ENCODE data around the gene RAB11FIP4. TPM values are rescaled to one million over a fixed set of nuclear protein-coding genes. Genes with fewer than 3 reads are reported as not detected.

The RAB11FIP4 gene
- total RNA-seq, 2 donors from 2014 or later, result 0.68 to 3.7 TPM

DNA sequence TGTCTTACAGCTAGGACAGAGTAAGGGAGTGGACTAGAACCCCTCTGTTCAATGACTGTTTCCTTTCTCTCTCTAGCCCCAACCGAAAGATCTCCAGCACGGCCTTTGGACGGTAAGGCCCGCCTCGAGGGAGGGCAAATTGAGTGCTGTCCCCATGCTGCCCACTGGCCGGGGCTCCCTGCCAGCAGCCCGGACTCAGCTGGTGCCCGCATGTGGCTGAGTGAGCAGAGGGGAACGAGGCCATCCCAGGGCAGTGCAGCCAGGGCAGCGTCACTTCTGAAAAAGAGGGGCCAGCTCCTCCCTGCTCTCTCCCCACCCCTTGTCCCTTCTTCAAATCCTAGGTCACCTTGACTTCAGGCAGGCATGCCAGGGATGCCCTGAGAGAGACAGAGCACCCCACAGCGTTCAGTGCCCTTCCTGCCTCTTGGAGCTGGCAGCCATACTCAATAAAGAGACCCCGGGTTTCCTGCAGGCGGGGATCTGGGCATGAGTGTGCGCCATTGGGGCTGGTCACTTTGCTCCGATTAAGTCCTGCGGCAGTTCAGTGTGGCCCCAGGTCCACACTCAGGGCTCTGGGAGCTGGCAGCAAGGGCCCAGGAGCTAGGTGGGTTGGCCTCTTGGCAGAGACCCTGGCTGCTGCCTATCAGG lies 130.9 kb downstream of the RAB11FIP4 start:
- H3K4me3 ChIP-seq, result no peak overlapping the region
- ATAC-seq (ENCODE audit: insufficient number of reproducible peaks, low FRiP score, low read depth), result no peak
- TF ChIP-seq, protein P1, sequence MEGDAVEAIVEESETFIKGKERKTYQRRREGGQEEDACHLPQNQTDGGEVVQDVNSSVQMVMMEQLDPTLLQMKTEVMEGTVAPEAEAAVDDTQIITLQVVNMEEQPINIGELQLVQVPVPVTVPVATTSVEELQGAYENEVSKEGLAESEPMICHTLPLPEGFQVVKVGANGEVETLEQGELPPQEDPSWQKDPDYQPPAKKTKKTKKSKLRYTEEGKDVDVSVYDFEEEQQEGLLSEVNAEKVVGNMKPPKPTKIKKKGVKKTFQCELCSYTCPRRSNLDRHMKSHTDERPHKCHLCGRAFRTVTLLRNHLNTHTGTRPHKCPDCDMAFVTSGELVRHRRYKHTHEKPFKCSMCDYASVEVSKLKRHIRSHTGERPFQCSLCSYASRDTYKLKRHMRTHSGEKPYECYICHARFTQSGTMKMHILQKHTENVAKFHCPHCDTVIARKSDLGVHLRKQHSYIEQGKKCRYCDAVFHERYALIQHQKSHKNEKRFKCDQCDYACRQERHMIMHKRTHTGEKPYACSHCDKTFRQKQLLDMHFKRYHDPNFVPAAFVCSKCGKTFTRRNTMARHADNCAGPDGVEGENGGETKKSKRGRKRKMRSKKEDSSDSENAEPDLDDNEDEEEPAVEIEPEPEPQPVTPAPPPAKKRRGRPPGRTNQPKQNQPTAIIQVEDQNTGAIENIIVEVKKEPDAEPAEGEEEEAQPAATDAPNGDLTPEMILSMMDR (IDR thresholded peaks at IDR 0.05), result no peak
- no peak overlapping the region for H3K27ac ChIP-seq
- no peaks in the 10 kb centered on the region for H3K36me3 ChIP-seq
- H3K4me1 ChIP-seq (ENCODE audit: control insufficient read depth in 1 of 2, low read depth in 2 of 2), result peaks cover 0 to 14% of the 10 kb centered on the region in 2 donors
- no peak for DNase-seq (ENCODE audit: low spot score)
- H3K27me3 ChIP-seq (replicated peaks; ENCODE audit: insufficient read depth), result no peaks in the 10 kb centered on the region
- no peaks in the 10 kb centered on the region for H3K9me3 ChIP-seq

DNA sequence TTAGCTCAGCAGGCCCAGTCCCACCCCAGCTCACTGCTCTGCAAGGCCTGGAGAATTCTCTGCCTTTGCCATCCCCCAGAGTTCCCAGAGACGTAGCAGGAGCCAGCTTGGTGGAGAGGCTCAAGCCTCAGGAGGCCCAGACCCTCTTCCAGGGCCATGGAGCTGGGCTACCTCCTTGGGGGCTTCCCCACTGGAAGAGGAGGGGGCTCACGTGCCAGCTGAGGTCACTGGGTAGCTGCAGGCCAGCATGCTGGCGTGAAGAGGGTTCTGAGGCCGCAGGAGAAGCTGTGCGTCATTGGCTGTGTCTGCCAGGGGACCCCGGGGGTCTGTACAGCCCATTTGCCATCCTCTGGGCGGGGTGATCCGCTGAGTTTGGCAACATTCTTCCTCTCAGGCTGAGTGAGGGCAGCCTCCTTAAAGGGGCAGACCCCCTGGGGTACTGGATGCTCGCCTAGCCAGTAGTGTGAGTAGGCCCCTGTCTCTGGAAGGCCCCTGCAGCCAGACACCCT lies 131.6 kb downstream of the RAB11FIP4 start:
- no peak overlapping the region for H3K4me3 ChIP-seq
- DNase-seq (ENCODE audit: low spot score) (no peak), ATAC-seq (ENCODE audit: insufficient number of reproducible peaks, low FRiP score, low read depth) (no peak)
- TF ChIP-seq, protein P1 (IDR thresholded peaks at IDR 0.05), result no peak
- no peak overlapping the region for H3K27ac ChIP-seq
- no peaks in the 10 kb centered on the region for H3K9me3 ChIP-seq
- H3K27me3 ChIP-seq (replicated peaks; ENCODE audit: insufficient read depth), result no peaks in the 10 kb centered on the region
- H3K4me1 ChIP-seq (ENCODE audit: control insufficient read depth in 1 of 2, low read depth in 2 of 2), result peaks cover 5 to 20% of the 10 kb centered on the region in 2 donors
- H3K36me3 ChIP-seq, result no peaks in the 10 kb centered on the region

DNA sequence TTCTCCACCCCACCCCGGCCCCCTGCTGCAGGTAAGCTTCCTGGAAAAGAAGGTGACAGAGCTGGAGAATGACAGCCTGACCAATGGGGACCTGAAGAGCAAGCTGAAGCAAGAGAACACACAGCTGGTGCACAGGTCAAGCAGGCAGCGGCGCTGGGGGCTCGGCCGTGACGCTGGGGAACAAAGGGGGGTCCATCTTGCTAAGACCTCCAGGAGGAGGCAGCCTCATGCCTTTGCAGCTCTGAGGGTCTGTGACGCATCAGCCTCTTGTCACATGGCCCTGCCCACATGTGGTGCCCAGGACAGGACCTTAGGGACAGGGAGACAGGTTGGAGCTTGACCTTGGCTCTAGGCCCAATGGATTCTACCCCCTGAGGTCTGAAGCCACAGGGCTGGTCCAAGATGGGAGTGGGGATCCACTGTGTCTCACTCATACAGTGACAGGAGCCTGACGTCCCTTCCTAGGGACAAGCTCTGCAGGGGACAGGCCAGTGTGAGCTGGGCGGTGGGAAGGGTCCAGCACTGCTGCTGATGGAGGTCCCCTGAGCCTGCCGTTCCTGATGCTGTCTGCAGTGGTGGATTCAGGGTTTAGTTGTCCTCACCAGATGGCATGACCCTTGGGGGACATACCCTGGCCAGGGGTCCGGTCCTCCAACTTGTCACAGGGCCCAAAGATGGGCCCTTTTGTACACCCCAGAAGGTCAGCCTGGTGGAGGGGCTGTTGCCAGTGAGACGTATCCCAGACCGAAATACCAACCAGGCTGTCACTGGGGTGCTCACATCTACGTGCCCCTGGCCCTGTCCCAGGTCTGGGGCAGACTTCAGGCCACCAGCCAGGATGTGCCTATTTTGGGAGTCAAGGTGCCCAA lies 132.6 kb downstream of the RAB11FIP4 start:
- ATAC-seq (ENCODE audit: insufficient number of reproducible peaks, low FRiP score, low read depth) (no peak), DNase-seq (ENCODE audit: low spot score) (no peak)
- Histone ChIP-seq H3K27me3 (replicated peaks; ENCODE audit: insufficient read depth) (no peaks in the 10 kb centered on the region), H3K36me3 (no peaks in the 10 kb centered on the region), H3K4me1 (ENCODE audit: control insufficient read depth in 1 of 2, low read depth in 2 of 2) (peaks cover 6 to 24% of the 10 kb centered on the region in 2 donors), H3K4me3 (no peak overlapping the region), H3K27ac (no peak overlapping the region), H3K9me3 (no peaks in the 10 kb centered on the region)
- TF ChIP-seq, protein P1 (IDR thresholded peaks at IDR 0.05), result no peak

DNA sequence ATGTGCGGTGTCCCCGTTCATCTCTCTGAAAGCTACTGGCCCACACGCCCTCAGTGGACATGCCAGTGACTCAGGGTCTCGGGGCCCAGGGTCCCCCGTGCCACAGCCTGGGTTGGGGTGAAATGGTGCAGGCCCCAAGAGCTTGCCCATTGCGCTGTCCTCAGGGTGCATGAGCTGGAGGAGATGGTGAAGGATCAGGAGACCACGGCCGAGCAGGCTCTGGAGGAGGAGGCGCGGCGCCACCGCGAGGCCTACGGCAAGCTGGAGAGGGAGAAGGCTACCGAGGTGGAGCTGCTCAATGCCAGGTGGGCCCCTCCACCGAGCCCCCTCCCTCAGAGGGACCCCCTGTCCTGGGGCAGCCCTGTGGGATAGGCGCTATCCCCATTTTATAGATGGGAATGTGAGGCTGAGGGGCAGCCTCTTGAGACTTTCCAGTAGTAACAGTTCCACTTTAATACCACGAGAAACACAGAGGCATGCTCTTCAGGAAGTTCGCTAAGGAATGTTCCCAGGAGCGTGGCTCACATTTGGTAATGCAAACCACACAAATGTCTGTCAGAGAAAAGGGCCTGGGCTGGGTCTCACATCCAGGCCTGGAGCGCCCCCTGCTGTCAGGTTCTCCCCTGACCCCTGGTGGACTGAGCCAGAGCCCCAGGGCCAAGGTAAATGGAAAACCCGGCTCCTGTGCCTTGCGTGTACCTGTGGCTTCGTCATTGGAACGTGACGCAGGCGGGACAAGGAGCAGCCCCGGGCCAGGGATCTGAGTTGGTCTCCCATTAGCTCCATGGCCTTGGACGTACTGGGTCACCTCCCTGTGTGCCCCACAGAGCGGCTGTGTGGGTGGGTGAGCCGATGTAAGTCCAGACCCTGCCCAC lies 133.7 kb downstream of the RAB11FIP4 start:
- DNase-seq (ENCODE audit: low spot score) (peak; percentile 68), ATAC-seq (ENCODE audit: insufficient number of reproducible peaks, low FRiP score, low read depth) (no peak)
- Histone ChIP-seq H3K27me3 (replicated peaks; ENCODE audit: insufficient read depth) (no peaks in the 10 kb centered on the region), H3K27ac (no peak overlapping the region), H3K4me3 (no peak overlapping the region), H3K36me3 (no peaks in the 10 kb centered on the region), H3K4me1 (ENCODE audit: control insufficient read depth in 1 of 2, low read depth in 2 of 2) (peaks cover 6 to 24% of the 10 kb centered on the region in 2 donors), H3K9me3 (no peaks in the 10 kb centered on the region)
- TF ChIP-seq, protein P1 (IDR thresholded peaks at IDR 0.05), result peak; percentile 91
